CD4-positive, alpha-beta T cell (primary cell): Measurements from ENCODE around the gene ITGA11. TPM values are rescaled to one million over a fixed set of nuclear protein-coding genes. Genes with fewer than 3 reads are reported as not detected.

Experiments used
- ATAC-seq: fragments of 200-7000 bp; cut with Tn5 transposase; one replicate; pipeline ENCODE4 v1.10.0; 2022; ENCODE audit warnings: mild to moderate bottlenecking; ENCODE audit not compliant: poor library complexity
- CTCF ChIA-PET: fragments of 350-600 bp; sonication (Branson Sonifier 250); formaldehyde crosslinking; loops from one replicate; lab custom pipeline; 2021; ENCODE audit warnings: antibody characterized with exemption, inconsistent platforms; lab: Charles Lee
- POLR2A ChIA-PET: fragments of 350-600 bp; sonication (Branson Sonifier 250); formaldehyde crosslinking; loops from one replicate; lab custom pipeline; 2021; ENCODE audit warnings: antibody characterized with exemption, inconsistent platforms; lab: Charles Lee
- DNase-seq, 14 experiments: peaks; one replicate each; pipeline ENCODE4 v3.0.0-alpha.2; 2013 to 2020; ENCODE audit warnings: mixed read lengths in 2 of 14
- H3K27ac ChIP-seq, 2 donors: one replicate each; pipeline versions ENCODE4 v1.5.1 to v1.7.0; 2013; ENCODE audit warnings: low read length in 2 of 2, low read depth in 1 of 2, mild to moderate bottlenecking in 1 of 2
- H3K27me3 ChIP-seq, 2 experiments: 1 replicate in 1 of 2; 2 replicates in 1 of 2; pipeline versions ENCODE4 v1.6.1 to v1.7.0; 2013; ENCODE audit warnings: low read length in 2 of 2, control low read depth in 1 of 2, mild to moderate bottlenecking in 1 of 2, moderate library complexity in 1 of 2; ENCODE audit not compliant: insufficient read depth in 2 of 2, control insufficient read depth in 1 of 2
- H3K36me3 ChIP-seq: one replicate; pipeline ENCODE4 v1.6.1; 2013; ENCODE audit warnings: low read length, control low read depth; ENCODE audit not compliant: insufficient read depth
- H3K4me1 ChIP-seq: one replicate; pipeline ENCODE4 v1.6.1; 2013; ENCODE audit warnings: low read length, control low read depth; ENCODE audit not compliant: insufficient read depth
- H3K4me3 ChIP-seq: one replicate; pipeline ENCODE4 v1.5.1; 2013; ENCODE audit warnings: mild to moderate bottlenecking, low read length, moderate library complexity
- H3K9me3 ChIP-seq, 2 experiments: 1 replicate in 1 of 2; 2 replicates in 1 of 2; pipeline versions ENCODE4 v1.6.1 to v1.7.0; 2013; ENCODE audit warnings: low read length in 2 of 2, mild to moderate bottlenecking in 2 of 2, control low read depth in 1 of 2, moderate library complexity in 1 of 2; ENCODE audit not compliant: control insufficient read depth in 1 of 2, insufficient read depth in 1 of 2
- H3K27ac Mint-ChIP-seq: one replicate; pipeline ENCODE4 v1.8.0; 2020; ENCODE audit warnings: mixed read lengths
- H3K27me3 Mint-ChIP-seq: one replicate; pipeline ENCODE4 v1.8.0; 2021; ENCODE audit warnings: mixed read lengths
- H3K36me3 Mint-ChIP-seq: one replicate; pipeline ENCODE4 v1.8.0; 2021; ENCODE audit warnings: low read depth, mixed read lengths
- H3K4me1 Mint-ChIP-seq: one replicate; pipeline ENCODE4 v1.8.0; 2021; ENCODE audit warnings: low read depth, mixed read lengths
- H3K4me3 Mint-ChIP-seq: one replicate; pipeline ENCODE4 v1.8.0; 2020; ENCODE audit warnings: mild to moderate bottlenecking, mixed read lengths
- H3K9me3 Mint-ChIP-seq: one replicate; pipeline ENCODE4 v1.8.0; 2020; ENCODE audit warnings: mixed read lengths
- intact Hi-C, 2 experiments: fragments of 100-400 bp; cut with DNase I in 1 of 2; cut with micrococcal nuclease in 1 of 2; formaldehyde crosslinking; loops; one replicate each; pipeline versions ENCODE4 v1.15.1 to v1.9.0; 2023 to 2025; cut with DNase I, micrococcal nuclease
- total RNA-seq, 174 experiments: library from RNA in 2 of 174; stranded (reverse) in 2 of 174; gene quantifications; one replicate each; pipeline ENCODE4 v1.2.3 and lab custom pipeline; 2021 to 2026
- TF ChIP-seq, protein P1 (sequence below): fragments of 200-600 bp; IDR thresholded peaks from one replicate; pipeline ENCODE4 v1.8.0; 2022; ENCODE audit warnings: antibody characterized with exemption, mild to moderate bottlenecking

Gene ITGA11
- total RNA-seq, 2 experiments from 2014 or later, result 0.08 to 0.20 TPM

DNA sequence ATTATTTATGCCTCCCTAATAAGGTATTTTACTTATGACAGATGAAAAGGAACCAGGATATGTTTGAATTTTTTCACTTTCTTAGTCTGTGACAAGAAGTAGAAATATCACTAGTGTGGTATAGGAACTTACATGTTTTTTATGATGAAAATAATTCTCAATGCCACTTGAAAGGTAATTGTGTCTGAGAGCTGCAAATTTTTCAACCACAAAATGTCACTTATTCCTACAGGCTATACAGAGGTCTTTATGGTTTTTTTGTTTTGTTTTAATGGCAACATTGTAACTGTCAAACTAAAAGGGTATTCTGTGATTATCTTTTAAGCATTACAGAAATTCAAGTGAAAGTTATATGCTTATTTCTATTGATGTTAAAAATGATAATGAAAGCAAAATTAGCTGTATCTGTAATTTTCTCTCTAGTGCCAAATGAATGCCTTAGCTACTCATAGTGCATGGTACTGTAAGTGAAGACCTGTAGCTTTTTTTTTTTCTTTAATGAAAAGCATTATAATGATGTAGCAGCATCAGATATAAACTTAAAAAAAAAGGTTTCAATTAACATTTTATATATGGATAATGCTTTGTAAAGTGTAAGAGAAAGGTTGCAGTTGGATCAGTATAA is 139.7 kb downstream of the ITGA11 start:
- DNase-seq (no peak), ATAC-seq (no peak)
- H3K36me3 Mint-ChIP-seq, result peaks cover 83% of the 10 kb centered on the region
- Histone ChIP-seq H3K27ac (no peak overlapping the region), H3K9me3 (no peaks in the 10 kb centered on the region), H3K36me3 (peaks cover 27% of the 10 kb centered on the region), H3K4me3 (no peak overlapping the region), H3K4me1 (peaks cover 5% of the 10 kb centered on the region), H3K27me3 (no peaks in the 10 kb centered on the region)
- CTCF ChIA-PET, result interaction anchor here (0.9 to 1.6 kb wide), 2 partner anchors 10 to 39 kb away, joined by 3 to 7 read pairs; no protein-coding TSS in a partner anchor
- peaks cover 68% of the 10 kb centered on the region for H3K4me1 Mint-ChIP-seq
- no peaks in the 10 kb centered on the region for H3K9me3 Mint-ChIP-seq
- intact Hi-C loops, result loop anchor here in 1 of 2 experiments (2.0 kb wide), 1 partner anchor 13 kb away; no protein-coding TSS in a partner anchor
- POLR2A ChIA-PET, result interaction anchor here (0.6 to 2.0 kb wide), 3 partner anchors 12 to 14 kb away, joined by 3 to 17 read pairs (median 4); partner anchors contain the start of gene FEM1B
- TF ChIP-seq, protein P1, sequence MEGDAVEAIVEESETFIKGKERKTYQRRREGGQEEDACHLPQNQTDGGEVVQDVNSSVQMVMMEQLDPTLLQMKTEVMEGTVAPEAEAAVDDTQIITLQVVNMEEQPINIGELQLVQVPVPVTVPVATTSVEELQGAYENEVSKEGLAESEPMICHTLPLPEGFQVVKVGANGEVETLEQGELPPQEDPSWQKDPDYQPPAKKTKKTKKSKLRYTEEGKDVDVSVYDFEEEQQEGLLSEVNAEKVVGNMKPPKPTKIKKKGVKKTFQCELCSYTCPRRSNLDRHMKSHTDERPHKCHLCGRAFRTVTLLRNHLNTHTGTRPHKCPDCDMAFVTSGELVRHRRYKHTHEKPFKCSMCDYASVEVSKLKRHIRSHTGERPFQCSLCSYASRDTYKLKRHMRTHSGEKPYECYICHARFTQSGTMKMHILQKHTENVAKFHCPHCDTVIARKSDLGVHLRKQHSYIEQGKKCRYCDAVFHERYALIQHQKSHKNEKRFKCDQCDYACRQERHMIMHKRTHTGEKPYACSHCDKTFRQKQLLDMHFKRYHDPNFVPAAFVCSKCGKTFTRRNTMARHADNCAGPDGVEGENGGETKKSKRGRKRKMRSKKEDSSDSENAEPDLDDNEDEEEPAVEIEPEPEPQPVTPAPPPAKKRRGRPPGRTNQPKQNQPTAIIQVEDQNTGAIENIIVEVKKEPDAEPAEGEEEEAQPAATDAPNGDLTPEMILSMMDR, result no peak
- no peak overlapping the region for H3K4me3 Mint-ChIP-seq
- H3K27me3 Mint-ChIP-seq, result no peaks in the 10 kb centered on the region
- peak overlapping the region; percentile 6 for H3K27ac Mint-ChIP-seq

DNA sequence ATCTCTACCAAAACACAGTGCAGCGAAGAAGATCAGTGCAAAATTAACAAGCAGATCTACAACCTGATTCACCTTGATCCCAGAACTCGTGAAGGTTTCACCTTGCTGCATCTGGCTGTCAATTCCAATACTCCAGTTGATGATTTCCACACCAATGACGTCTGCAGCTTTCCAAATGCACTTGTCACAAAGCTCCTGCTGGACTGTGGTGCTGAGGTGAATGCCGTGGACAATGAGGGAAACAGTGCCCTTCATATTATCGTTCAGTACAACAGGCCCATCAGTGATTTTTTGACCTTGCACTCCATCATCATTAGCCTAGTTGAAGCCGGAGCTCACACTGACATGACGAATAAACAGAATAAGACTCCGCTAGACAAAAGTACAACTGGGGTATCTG is 141.2 kb downstream of the ITGA11 start:
- H3K9me3 Mint-ChIP-seq, result no peaks in the 10 kb centered on the region
- H3K4me3 ChIP-seq, result no peak overlapping the region
- H3K4me1 ChIP-seq, result peaks cover 5% of the 10 kb centered on the region
- no peaks in the 10 kb centered on the region for H3K27me3 Mint-ChIP-seq
- intact Hi-C loops, result no loop called here
- H3K27ac Mint-ChIP-seq, result no peak overlapping the region
- H3K4me3 Mint-ChIP-seq, result no peak overlapping the region
- H3K27ac ChIP-seq, result no peak overlapping the region
- peaks cover 73% of the 10 kb centered on the region for H3K4me1 Mint-ChIP-seq
- CTCF ChIA-PET, result no interaction called here
- H3K36me3 Mint-ChIP-seq, result peaks cover 88% of the 10 kb centered on the region
- H3K36me3 ChIP-seq, result peaks cover 27% of the 10 kb centered on the region
- POLR2A ChIA-PET, result interaction anchor here (1.0 to 2.0 kb wide), 2 partner anchors 10 to 12 kb away, joined by 5 to 17 read pairs; partner anchors contain the start of gene FEM1B
- no peaks in the 10 kb centered on the region for H3K27me3 ChIP-seq
- TF ChIP-seq, protein P1, result no peak
- DNase-seq (no peak), ATAC-seq (no peak)
- H3K9me3 ChIP-seq, result no peaks in the 10 kb centered on the region

- no peaks in the 10 kb centered on the region for H3K9me3 ChIP-seq
- Mint-ChIP-seq H3K4me1 (peaks cover 75% of the 10 kb centered on the region), H3K27me3 (no peaks in the 10 kb centered on the region), H3K36me3 (peaks cover 91% of the 10 kb centered on the region), H3K27ac (peak overlapping the region; percentile 42), H3K9me3 (no peaks in the 10 kb centered on the region), H3K4me3 (no peak overlapping the region)
- POLR2A ChIA-PET, result interaction anchor here (0.6 to 1.9 kb wide), 5 partner anchors 8 to 139 kb away, joined by 3 to 6 read pairs (median 5); partner anchors contain the start of gene FEM1B
- H3K36me3 ChIP-seq, result peaks cover 33% of the 10 kb centered on the region
- no peak overlapping the region for H3K4me3 ChIP-seq
- no peaks in the 10 kb centered on the region for H3K27me3 ChIP-seq
- ATAC-seq (no peak), DNase-seq (no peak)
- H3K27ac ChIP-seq, result no peak overlapping the region
- TF ChIP-seq, protein P1, result no peak
- CTCF ChIA-PET, result no interaction called here
- peaks cover 9% of the 10 kb centered on the region for H3K4me1 ChIP-seq
- intact Hi-C loops, result no loop called here
Observed at GRCh38 chr15:68289621-68290352, 142.2 kb downstream of the ITGA11 start.
